ENCODE measurements around the gene RARB. TPM values are rescaled to one million over a fixed set of nuclear protein-coding genes. Genes with fewer than 3 reads are reported as not detected.

RARB gene
- total and polyA plus RNA-seq, 2 of the 13 experiments (the other 11 are each of a cell fraction or from before 2014, with no cell fraction given): 0.16 TPM; not detected in 1

- ATAC-seq (no peak), DNase-seq (ENCODE audit: low spot score) (no peak), FAIRE-seq (no peak)
- in situ Hi-C loops (cut with HindIII; ENCODE audit: extremely low pct_ligation_motif_present, low pct_unique_long_range_greater_than_20kb) (loop anchor here (10.0 kb wide), 1 partner anchor 156 kb away; no protein-coding TSS in a partner anchor), intact Hi-C loops (cut with micrococcal nuclease; ENCODE audit: unreplicated experiment) (no loop called here)
- Histone ChIP-seq H3K36me3 (replicated peaks in 1 of 2; ENCODE audit: control insufficient read depth in 1 of 2, insufficient read depth in 2 of 2, low read length in 2 of 2) (no peaks in the 10 kb centered on the region), H3K4me2 (ENCODE audit: low read depth, low read length) (peak overlapping the region; percentile 66; the same call in 1 of the 2 replicates), H3K27me3 (ENCODE audit: control insufficient read depth in 1 of 2, insufficient read depth in 2 of 2, low read length in 2 of 2) (peaks cover 0 to 32% of the 10 kb centered on the region in 2 experiments; a peak in 3 of 5 replicates), H3K9ac (ENCODE audit: insufficient read depth, low read depth, low read length) (no peak overlapping the region), H2AFZ (ENCODE audit: low read length) (no peak overlapping the region), H4K20me1 (ENCODE audit: insufficient read depth, low read length) (no peaks in the 10 kb centered on the region), H3K4me3 (replicated peaks in 1 of 3; ENCODE audit: insufficient read depth in 1 of 3, low read depth in 2 of 3, low read length in 3 of 3) (no peak overlapping the region), H3K79me2 (ENCODE audit: insufficient read depth, low read length) (no peaks in the 10 kb centered on the region), H3K4me1 (ENCODE audit: insufficient read depth, low read length) (peaks cover 52% of the 10 kb centered on the region), H3K9me3 (ENCODE audit: low read length) (no peaks in the 10 kb centered on the region), H3K27ac (ENCODE audit: extremely low read length, insufficient read depth, low read length) (no peak overlapping the region)
- ChIA-PET CTCF (ENCODE audit: low intra/inter-chr PET ratio, low total read pairs) (no interaction called here), POLR2A (no interaction called here)
- BruUV-seq (replicated peaks): no TSS peak
- 2% methylated on average over 6 of the region's 6 CpGs for WGBS (ENCODE audit: low lambda C conversion rate)
- TF ChIP-seq ZBTB10 (CRISPR knock-in tag; IDR thresholded peaks at IDR 0.05; ENCODE audit: borderline replicate concordance): no peak
- TF ChIP-seq CCAR2 (optimal IDR thresholded peaks at IDR 0.05; ENCODE audit: low read depth, low read length): no peak
- TF ChIP-seq ZFP36L2 (CRISPR knock-in tag; IDR thresholded peaks at IDR 0.05): no peak
- no peak for TF ChIP-seq ZNF235 (CRISPR knock-in tag; IDR thresholded peaks at IDR 0.05; ENCODE audit: borderline replicate concordance)
- no peak for TF ChIP-seq ZNF570 (CRISPR knock-in tag; IDR thresholded peaks at IDR 0.05; ENCODE audit: borderline replicate concordance)
Measured at GRCh38 chr3:25428789-25429335, 799 bp downstream of the RARB start.

Data from HepG2 (cell line).